Stomach smooth muscle (tissue), 2 donors: ENCODE measurements around the gene PARS2.

ENCODE experiments used
- H3K27ac ChIP-seq: one replicate; pipeline ENCODE4 v1.7.0; 2013; ENCODE audit warnings: mild to moderate bottlenecking, low read length, inconsistent platforms
- H3K27me3 ChIP-seq, 2 donors: one replicate each; pipeline ENCODE4 v1.7.0; 2013; ENCODE audit warnings: low read length in 2 of 2; ENCODE audit not compliant: insufficient read depth in 2 of 2, control insufficient read depth in 1 of 2
- H3K36me3 ChIP-seq, 2 donors: one replicate each; pipeline ENCODE4 v1.7.0; 2013; ENCODE audit warnings: low read length in 2 of 2; ENCODE audit not compliant: control insufficient read depth in 2 of 2, insufficient read depth in 2 of 2
- H3K4me1 ChIP-seq: one replicate; pipeline ENCODE4 v1.7.0; 2013; ENCODE audit warnings: low read length; ENCODE audit not compliant: control insufficient read depth, insufficient read depth
- H3K4me3 ChIP-seq, 2 donors: one replicate each; pipeline ENCODE4 v1.7.0; 2013; ENCODE audit warnings: low read length in 2 of 2
- H3K9ac ChIP-seq, 2 donors: one replicate each; pipeline ENCODE4 v1.7.0; 2013; ENCODE audit warnings: low read length in 2 of 2, mild to moderate bottlenecking in 1 of 2
- H3K9me3 ChIP-seq, 2 donors: one replicate each; pipeline ENCODE4 v1.7.0; 2013; ENCODE audit warnings: low read length in 2 of 2; ENCODE audit not compliant: control insufficient read depth in 2 of 2
- donor health status: healthy.
- donor health status: Pancreatic carcinoma.

The PARS2 gene

GRCh38 chr1:54798206-54798605 is 33.9 kb upstream of the PARS2 start:
- no peak overlapping the region for H3K4me3 ChIP-seq
- H3K4me1 ChIP-seq, result peaks cover 17% of the 10 kb centered on the region
- no peaks in the 10 kb centered on the region for H3K9me3 ChIP-seq
- peaks cover 8 to 17% of the 10 kb centered on the region in 2 donors for H3K27me3 ChIP-seq
- H3K36me3 ChIP-seq, result no peaks in the 10 kb centered on the region
- no peak overlapping the region for H3K9ac ChIP-seq
- no peak overlapping the region for H3K27ac ChIP-seq

DNA sequence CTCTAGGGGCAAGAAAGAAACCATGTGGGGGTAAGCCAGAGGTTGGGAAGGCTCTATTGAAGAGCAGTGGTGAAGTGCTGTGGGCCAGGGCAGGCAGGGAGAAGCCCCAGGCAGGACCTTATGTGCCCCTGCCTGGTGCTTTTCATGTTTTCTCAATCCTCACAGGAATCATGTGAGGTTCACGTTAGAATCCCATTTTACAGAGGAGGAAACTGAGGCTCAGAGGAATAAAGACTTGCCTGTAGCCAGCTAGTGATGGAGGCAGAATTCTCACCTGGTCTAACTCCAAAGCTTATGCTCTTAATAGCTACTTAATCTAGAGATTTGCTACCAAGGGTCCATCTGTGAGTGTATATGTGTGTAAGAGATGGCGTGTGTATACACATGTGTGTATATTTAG is 32.6 kb upstream of the PARS2 start:
- Histone ChIP-seq H3K27ac (no peak overlapping the region), H3K27me3 (peaks cover 9 to 12% of the 10 kb centered on the region in 2 donors), H3K4me1 (peaks cover 23% of the 10 kb centered on the region), H3K4me3 (no peak overlapping the region), H3K9ac (no peak overlapping the region), H3K9me3 (peaks cover 2 to 3% of the 10 kb centered on the region in 2 donors), H3K36me3 (no peaks in the 10 kb centered on the region)

- H3K9me3 ChIP-seq, result peaks cover 5 to 7% of the 10 kb centered on the region in 2 donors
- H3K36me3 ChIP-seq, result no peaks in the 10 kb centered on the region
- H3K4me3 ChIP-seq, result no peak overlapping the region
- H3K4me1 ChIP-seq, result peaks cover 14% of the 10 kb centered on the region
- H3K9ac ChIP-seq, result no peak overlapping the region
- H3K27me3 ChIP-seq, result peaks cover 2% of the 10 kb centered on the region in 2 donors
- H3K27ac ChIP-seq, result no peak overlapping the region
These were observed 31.6 kb upstream of the PARS2 start for GRCh38 chr1:54795841-54796468.

DNA sequence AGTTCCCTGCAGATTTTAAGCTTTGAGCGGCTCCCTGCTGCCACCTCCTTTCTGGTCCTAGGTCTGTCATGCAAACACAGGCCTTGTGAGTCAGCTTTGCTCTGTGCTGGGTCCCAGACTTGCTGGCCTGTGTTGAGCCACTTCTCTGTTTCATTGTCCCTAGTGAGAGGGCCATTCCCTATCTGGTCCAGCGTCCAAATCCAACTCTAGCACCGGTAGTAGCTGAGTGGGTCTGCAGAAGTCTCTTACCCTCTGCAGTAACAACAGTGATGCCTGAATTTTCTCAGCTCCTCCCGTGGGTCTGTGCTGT is 31.0 kb upstream of the PARS2 start:
- peaks cover 5 to 7% of the 10 kb centered on the region in 2 donors for H3K9me3 ChIP-seq
- no peak overlapping the region for H3K4me3 ChIP-seq
- no peaks in the 10 kb centered on the region for H3K36me3 ChIP-seq
- peaks cover 9% of the 10 kb centered on the region for H3K4me1 ChIP-seq
- no peak overlapping the region for H3K9ac ChIP-seq
- no peak overlapping the region for H3K27ac ChIP-seq
- peaks cover 0 to 2% of the 10 kb centered on the region in 2 donors for H3K27me3 ChIP-seq

DNA sequence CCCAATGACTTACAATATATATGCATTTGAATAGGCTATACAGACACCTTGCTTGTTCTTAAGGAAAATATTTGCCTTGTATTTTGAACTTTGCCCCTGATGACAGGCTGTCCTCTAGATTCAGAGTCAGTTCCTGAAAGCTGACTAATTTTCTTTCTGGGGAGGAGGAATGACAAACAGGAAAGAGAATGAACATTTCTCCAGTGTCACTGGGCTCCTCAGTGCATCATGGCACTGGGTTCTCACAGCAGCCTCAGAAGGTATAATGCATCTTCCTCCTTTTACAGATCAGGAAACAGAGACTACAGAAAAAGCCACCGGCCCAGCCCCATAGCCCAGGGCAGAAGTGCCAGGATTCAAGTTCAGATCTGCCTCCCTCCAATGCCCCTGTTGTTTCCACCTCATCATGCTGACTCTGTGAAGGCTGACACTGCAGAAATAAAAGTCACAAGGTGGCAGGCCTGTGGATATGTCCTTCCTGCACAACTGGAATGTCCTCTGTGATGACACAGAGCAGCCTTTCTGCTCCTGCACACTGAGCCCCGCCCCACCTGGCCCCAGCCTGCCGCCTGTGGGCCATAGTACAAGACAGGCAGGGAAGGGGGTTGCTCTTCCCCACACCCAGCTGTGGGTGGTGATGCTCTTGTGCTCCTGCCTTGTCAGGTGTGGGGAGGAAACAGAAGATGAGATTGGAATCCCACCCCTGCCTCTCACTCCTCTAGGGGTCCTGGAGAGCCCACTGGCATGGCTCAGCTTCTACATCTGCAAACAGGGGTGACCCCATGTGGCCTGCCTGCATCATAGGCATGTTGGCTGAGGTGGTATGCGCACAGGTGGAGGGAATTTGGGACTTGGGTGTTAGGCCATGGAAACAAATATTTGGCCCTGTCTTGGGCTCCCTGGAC is 30.4 kb upstream of the PARS2 start:
- H3K36me3 ChIP-seq, result no peaks in the 10 kb centered on the region
- H3K9me3 ChIP-seq, result peaks cover 5 to 7% of the 10 kb centered on the region in 2 donors
- H3K9ac ChIP-seq, result no peak overlapping the region
- H3K27me3 ChIP-seq, result peaks cover 0 to 2% of the 10 kb centered on the region in 2 donors
- H3K4me3 ChIP-seq, result no peak overlapping the region
- peaks cover 7% of the 10 kb centered on the region for H3K4me1 ChIP-seq
- no peak overlapping the region for H3K27ac ChIP-seq

GRCh38 chr1:54792686-54793282 is 28.5 kb upstream of the PARS2 start:
- peaks cover 5 to 7% of the 10 kb centered on the region in 2 donors for H3K9me3 ChIP-seq
- peaks cover 7% of the 10 kb centered on the region for H3K4me1 ChIP-seq
- no peaks in the 10 kb centered on the region for H3K36me3 ChIP-seq
- no peak overlapping the region for H3K4me3 ChIP-seq
- no peak overlapping the region for H3K27ac ChIP-seq
- no peak overlapping the region for H3K9ac ChIP-seq
- peaks cover 0 to 2% of the 10 kb centered on the region in 2 donors for H3K27me3 ChIP-seq

DNA sequence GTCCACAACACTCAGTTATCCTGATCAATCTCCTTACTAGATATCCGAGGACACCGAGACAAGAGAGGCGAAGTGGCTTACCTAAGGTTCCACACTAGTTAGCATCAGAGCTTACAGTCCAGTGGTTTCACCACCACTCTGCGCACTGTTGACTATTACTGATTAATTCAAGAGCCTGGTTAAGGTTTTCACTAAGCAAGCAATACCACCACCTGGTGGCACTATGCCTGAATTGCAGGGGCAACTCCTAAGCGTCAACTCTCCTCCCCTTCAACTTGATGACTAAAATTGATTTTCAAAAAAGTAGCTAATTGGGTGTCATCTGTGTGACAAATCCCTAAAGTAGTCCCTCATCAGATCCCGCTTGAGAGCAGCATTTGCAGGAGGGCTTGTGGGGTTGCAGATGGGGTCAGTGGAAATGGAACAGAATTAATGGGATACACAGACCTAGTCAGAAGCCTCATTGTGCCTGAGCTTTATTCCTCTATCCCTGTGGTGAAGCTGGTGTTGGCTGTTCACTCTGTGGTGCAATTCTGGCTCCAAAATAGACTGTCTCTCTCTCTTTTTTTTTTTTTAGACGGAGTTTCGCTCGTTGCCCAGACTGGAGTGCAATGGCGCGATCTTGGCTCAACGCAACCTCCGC is 27.7 kb upstream of the PARS2 start:
- no peak overlapping the region for H3K9ac ChIP-seq
- H3K9me3 ChIP-seq, result peaks cover 5 to 7% of the 10 kb centered on the region in 2 donors
- H3K27me3 ChIP-seq, result peaks cover 0 to 5% of the 10 kb centered on the region in 2 donors
- no peak overlapping the region for H3K27ac ChIP-seq
- peaks cover 7% of the 10 kb centered on the region for H3K4me1 ChIP-seq
- H3K36me3 ChIP-seq, result no peaks in the 10 kb centered on the region
- H3K4me3 ChIP-seq, result no peak overlapping the region

DNA sequence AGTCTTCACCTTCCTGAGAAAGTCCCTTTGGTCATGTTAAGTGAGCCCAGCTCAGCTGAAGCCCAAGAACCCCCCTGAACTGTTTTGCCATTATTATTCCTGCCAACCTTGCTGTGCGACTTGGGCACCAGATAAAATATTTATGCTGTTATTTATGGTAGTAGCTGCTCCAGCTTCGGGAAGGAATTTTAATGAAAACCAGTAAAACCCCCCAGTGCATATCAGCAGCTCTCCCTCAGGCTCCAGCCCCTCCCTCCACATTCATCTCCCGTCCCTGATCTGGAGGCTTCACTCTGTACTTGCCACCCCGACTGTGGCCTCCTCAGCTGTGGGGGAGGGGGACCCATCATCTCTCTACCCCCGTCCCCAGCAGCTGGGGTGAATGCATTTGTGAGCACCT is 24.1 kb upstream of the PARS2 start:
- H3K4me1 ChIP-seq, result peaks cover 7% of the 10 kb centered on the region
- H3K36me3 ChIP-seq, result no peaks in the 10 kb centered on the region
- H3K9ac ChIP-seq, result no peak overlapping the region
- H3K27me3 ChIP-seq, result peaks cover 0 to 7% of the 10 kb centered on the region in 2 donors
- no peak overlapping the region for H3K4me3 ChIP-seq
- H3K9me3 ChIP-seq, result peaks cover 5 to 7% of the 10 kb centered on the region in 2 donors
- H3K27ac ChIP-seq, result no peak overlapping the region

DNA sequence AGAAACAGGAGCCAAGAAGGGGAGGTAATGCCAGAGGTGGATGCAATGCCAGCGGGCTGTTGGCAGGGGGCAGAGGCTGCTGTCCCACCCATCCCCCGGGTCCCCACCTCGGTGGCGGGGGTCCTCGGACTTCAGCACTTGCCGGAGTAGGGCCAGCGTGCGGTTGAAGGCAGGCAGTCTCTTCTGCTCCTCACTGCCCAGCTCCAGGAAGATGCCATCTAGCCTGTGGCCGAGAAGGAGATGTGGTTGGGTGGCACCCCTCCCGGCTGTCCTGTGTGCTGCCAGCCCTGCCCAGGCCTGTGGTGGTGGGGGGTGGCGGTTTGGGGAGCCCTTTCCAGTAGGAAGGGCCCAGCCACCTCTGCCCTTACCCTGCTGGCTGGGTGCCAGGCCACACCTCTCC is 23.3 kb upstream of the PARS2 start:
- Histone ChIP-seq H3K36me3 (no peaks in the 10 kb centered on the region), H3K27ac (no peak overlapping the region), H3K9me3 (peaks cover 5 to 7% of the 10 kb centered on the region in 2 donors), H3K4me3 (no peak overlapping the region), H3K9ac (no peak overlapping the region), H3K4me1 (peaks cover under 1% of the 10 kb centered on the region), H3K27me3 (peaks cover 0 to 5% of the 10 kb centered on the region in 2 donors)

GRCh38 chr1:54786778-54787177 is 22.5 kb upstream of the PARS2 start:
- peaks cover 5 to 9% of the 10 kb centered on the region in 2 donors for H3K27me3 ChIP-seq
- peaks cover under 1 to 3% of the 10 kb centered on the region in 2 donors for H3K9me3 ChIP-seq
- no peak overlapping the region for H3K9ac ChIP-seq
- H3K4me1 ChIP-seq, result no peaks in the 10 kb centered on the region
- no peaks in the 10 kb centered on the region for H3K36me3 ChIP-seq
- no peak overlapping the region for H3K4me3 ChIP-seq
- no peak overlapping the region for H3K27ac ChIP-seq
